ENCODE results near the gene TCEANC2.
A peak's percentile ranks its signal among the peaks of the same experiment; 100 is the strongest.
"Not testable (repeated sequence)": the region's sequence is repeated elsewhere in the genome, so short reads cannot be mapped to it uniquely, and the experiment has no call there.

The TCEANC2 gene

GRCh38 chr1:54027848-54028247 lies 25.6 kb upstream of the TCEANC2 start:
- DNase-seq (ENCODE audit: low read depth in 2 of 2): no peak

GRCh38 chr1:54028306-54029251 lies 24.8 kb upstream of the TCEANC2 start:
- no peak for DNase-seq (ENCODE audit: low read depth in 2 of 2)

- DNase-seq (ENCODE audit: low read depth in 2 of 2): no peak
Measured at GRCh38 chr1:54037476-54037875, 15.9 kb upstream of the TCEANC2 start.

GRCh38 chr1:54041806-54042205 lies 11.6 kb upstream of the TCEANC2 start:
- no peak for DNase-seq (ENCODE audit: low read depth in 2 of 2)

DNA sequence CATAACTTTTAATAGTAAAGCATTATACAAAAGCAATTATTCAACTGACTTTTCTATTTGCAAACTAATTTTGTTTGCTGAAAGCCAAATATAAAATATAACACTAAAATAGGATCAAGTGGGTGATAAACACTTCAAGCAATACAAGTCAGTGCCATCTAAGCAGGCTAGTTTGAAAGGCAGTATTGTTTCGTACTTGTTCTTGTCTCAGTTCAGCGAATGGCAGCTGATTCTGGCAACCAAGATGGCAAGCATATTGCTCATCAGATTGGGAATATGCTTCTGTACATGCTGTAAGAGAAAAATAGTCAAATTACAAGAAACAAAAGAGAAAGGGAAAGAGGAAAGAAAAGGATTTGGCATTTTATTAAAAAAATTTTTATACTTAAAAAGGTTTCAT lies 7.9 kb upstream of the TCEANC2 start:
- DNase-seq (ENCODE audit: low read depth in 2 of 2): no peak

DNA sequence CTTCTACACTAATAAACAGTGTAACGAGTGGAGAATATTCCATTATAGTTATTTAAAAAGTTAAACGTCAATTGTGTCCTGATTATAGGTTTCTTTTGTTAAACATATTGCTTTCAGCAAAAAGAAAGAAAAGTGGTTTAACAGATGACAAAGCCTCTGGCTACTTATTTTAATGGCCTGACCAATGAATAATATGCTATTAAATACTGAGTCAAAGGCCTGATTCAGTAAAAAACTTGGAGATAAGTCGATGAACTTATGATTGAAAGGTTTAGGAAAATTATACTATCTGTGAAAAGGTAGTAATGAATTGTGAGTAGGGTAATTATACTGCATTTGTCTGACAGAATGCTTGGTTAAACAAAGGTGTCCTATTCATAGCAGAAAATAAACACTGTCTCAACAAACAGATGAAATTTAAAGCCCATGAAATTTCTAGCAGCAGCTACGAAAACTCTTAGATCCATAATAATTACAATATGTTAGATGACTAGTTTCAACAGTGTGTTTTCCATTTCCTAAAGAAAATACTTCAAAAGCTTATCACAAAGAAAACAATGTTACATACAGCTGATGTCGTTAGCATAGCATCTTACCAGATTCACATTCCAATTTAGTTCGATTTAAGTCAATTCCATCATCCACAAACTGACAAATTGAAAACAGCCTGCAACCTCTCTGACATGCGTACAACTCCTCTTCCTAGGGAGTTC lies 6.6 kb upstream of the TCEANC2 start:
- DNase-seq (ENCODE audit: low read depth in 2 of 2): no peak

- no peak for DNase-seq (ENCODE audit: low read depth in 2 of 2)
Measured at GRCh38 chr1:54047384-54048305, 5.8 kb upstream of the TCEANC2 start.

DNA sequence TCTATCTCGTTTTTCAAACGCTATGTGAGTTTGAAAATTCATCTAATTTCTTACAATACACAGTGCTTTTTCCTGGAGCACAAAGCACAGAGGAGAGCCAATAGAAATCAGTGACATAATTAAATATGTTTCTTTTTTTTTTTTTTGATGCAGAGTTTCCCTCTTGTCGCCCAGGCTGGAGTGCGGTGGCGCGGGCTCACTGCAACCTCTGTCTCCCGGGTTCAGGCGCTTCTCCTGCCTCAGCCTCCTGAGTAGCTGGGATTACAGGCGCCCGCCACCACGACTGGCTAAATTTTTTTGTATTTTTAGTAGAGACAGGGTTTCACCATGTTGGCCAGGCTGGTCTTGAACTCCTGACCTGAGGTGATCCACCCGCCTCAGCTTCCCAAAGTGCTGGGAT lies 3.0 kb upstream of the TCEANC2 start:
- DNase-seq (ENCODE audit: low read depth in 2 of 2): not testable (repeated sequence)

GRCh38 chr1:54051933-54052430 lies 1.4 kb upstream of the TCEANC2 start:
- no peak for DNase-seq (ENCODE audit: low read depth in 2 of 2)

GRCh38 chr1:54052431-54052933 lies 926 bp upstream of the TCEANC2 start:
- DNase-seq (ENCODE audit: low read depth in 2 of 2): peak in 1 of 2 donors; percentile 1

GRCh38 chr1:54053745-54054437 lies 483 bp downstream of the TCEANC2 start:
- DNase-seq (ENCODE audit: low read depth in 2 of 2): no peak

DNA sequence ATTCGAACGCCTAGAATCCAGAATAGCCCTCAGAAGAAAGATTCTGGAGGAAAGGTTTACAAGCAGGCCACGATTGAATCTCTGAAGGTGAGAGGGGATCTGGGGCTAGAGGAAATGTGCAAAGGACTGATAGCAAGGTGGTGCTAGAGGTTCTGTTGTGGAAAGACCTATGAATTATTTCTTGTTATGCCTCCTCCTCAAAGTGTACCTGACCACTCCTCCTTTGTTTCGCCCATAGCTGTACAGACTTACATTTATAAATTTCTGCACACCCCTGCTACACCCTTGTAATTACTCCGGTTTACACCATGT lies 986 bp downstream of the TCEANC2 start:
- no peak for DNase-seq (ENCODE audit: low read depth in 2 of 2)

GRCh38 chr1:54064299-54064698 lies 10.9 kb downstream of the TCEANC2 start:
- DNase-seq (ENCODE audit: low read depth in 2 of 2): no peak

DNA sequence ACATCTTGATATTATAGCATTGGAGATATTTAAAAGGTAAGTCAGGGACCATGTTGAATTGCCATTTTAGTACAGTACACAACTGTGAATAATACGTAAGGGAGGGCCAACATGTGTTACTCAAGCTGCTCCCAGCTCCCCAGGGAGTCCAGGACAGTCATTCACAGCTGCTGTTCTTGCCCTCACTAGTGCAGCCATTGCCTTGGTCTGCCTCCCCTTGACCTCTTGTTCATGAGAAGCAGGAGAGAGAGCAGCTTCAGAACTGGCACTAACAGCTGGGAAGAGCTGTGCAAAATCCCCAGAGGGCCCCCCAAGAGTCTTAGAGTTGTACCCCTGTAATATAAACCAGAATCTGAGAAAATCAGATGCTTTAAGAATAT lies 16.4 kb downstream of the TCEANC2 start:
- DNase-seq (ENCODE audit: low read depth in 2 of 2): no peak

DNA sequence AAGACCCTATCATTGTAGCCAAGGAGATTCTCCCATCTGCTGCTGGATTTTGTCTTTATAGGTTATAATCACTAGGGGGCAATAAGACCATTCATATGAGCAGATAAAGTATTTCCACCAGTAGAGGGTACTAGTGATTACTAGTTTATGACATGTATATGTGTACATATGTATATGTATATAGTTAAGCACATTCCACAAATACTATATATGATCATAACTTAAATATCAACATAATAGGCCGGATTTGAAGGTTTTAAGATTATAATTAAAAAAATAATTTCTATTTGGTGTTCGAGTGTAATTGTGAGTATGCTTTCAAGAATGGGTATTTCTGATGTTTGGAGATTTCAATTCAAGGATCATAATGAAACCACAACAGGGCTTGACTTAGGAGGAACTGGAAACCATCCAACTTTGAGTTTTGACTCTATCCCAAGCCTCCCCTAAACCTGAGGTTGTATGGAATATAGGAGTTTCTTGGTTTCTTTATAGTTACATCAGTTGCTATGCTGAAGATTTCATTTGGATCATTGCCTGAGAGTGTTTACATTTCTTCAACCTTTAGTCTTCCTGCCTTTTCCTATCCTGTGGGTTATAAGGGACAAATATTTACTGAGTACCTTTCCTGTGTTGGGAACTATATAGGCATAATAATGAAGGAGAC lies 16.9 kb downstream of the TCEANC2 start:
- DNase-seq (ENCODE audit: low read depth in 2 of 2): no peak

DNA sequence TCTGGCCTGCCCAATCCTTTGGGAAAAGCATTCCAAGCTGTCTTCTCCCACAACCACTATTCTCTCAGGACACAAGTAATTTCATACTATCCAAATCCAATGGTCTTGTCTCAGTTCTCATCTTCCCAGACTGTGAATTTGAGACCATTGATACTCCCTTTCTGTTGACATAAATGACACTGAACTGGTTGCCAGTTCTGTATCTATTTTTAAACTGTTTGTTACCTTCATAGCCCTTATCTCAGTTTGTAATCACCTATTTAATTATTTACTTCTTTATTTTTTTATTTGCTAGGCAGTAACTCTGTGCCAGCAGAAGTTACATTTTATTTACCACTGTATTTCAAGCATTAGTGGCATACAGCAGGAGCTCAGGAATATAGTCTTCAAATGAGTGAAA lies 24.0 kb downstream of the TCEANC2 start:
- no peak for DNase-seq (ENCODE audit: low read depth in 2 of 2)

DNA sequence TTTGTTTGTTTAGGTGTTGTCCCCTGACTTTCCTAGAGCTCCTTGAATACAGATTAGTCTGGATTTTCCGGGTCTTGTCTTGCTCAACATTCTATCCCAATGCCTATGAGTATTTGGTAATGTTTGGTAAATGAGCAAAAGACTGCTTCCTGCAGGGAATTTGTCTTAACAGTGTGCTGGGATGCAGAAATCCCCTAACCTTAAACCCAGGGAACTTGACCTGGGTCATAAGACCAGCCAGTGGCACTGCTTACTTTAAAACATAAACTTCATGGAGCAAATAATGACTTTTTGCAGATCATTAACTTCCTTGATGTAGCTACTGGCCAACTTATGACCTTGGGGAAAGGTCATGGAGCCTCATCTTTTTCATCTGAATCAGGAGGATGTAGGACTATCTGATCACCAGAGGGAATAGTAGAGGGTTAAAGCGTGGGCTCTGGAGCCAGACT lies 27.2 kb downstream of the TCEANC2 start:
- DNase-seq (ENCODE audit: low read depth in 2 of 2): no peak

DNA sequence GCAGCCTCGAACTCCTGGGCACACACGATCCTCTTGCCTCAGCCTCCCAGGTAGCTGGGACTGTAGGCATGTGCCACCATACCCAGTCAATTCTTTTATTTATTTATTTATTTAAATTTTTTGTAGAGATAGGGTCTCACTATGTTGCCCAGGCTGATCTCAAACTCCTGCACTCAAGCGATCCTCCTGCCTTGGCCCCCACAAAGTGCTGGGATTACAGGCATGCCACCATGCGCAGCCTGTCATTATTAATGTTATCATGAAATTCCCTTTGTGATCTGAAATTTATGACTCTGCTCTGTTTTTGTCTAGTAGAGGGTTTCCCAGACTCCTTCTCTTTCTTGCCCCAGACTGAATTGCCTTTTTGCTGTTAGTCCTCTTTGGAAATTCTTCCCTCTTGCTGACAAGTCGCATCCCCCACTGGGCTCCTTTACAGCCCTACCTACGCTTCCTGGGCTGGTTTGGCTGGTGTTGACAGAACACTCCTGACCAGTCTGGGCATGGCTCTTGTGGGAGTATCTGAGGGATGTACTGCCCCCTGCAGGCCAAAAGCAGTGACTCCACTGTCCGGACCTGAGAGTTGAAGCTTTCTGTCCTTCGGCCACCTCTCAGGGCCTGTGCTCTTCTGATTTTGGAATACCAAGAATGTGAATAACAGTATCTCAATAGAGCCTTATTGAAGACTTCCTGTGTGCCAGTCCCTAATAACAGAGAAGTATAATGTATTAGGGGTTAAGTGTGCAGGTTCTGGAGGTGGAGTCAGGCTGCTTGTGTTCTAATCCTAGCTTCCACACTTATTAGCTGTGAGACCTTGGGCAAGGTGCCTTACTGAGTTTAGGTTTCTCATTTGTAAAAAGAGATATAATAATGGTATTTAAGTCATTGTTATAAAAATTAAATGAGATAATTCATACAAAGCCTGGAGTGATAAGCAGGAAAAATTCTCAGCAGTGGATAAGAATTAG lies 28.2 kb downstream of the TCEANC2 start:
- peak; percentile 2 to 28 for DNase-seq (ENCODE audit: low read depth in 2 of 2)

- DNase-seq (ENCODE audit: low read depth in 2 of 2): no peak
Measured at GRCh38 chr1:54084794-54085193, 31.4 kb downstream of the TCEANC2 start.

Measured in activated CD8-positive, alpha-beta memory T cell treated with anti-CD3 and anti-CD28 coated beads for 4 hours (primary cell).